ENCODE data around the gene TNFAIP8. TPM values are rescaled to one million over a fixed set of nuclear protein-coding genes. Genes with fewer than 3 reads are reported as not detected.

TNFAIP8 gene
- total and polyA plus RNA-seq, 4 experiments from 2014 or later = 167 to 423 (median 226) TPM

DNA sequence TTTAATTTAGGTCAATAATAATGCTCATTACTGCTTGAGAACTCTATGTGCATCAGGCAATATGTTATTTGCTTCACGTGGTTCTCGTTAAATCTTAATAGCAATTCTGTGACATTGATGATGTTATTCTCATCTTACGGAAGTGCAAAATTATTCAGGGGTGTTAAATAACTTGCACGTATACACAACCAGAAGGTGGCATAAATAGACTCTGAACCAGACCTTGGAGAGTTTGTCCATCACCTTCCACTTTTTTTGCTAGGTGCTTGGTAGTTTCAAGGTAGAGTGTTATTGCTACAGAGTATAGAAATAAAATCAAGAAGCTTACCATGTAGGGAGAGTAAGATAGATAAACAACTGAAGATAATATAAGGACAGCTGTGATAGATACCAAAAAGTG, 23.6 kb upstream of the TNFAIP8 start:
- ChIA-PET CTCF (ENCODE audit: partially characterized antibody) (interaction anchor here (0.8 to 12.3 kb wide), 7 partner anchors 11 to 79 kb away, joined by 3 to 149 read pairs (median 19); no protein-coding TSS in a partner anchor), POLR2A (ENCODE audit: partially characterized antibody) (interaction anchor here (1.0 to 23.8 kb wide), 5 partner anchors 10 to 58 kb away, joined by 3 to 727 read pairs (median 357); partner anchors contain the start of gene TNFAIP8)
- H3K4me3 Mint-ChIP-seq = peak overlapping the region; percentile 82 to 97 (median 93)
- Histone ChIP-seq H3K36me3 (ENCODE audit: insufficient read depth, low read length) (no peaks in the 10 kb centered on the region), H3K27me3 (ENCODE audit: insufficient read depth, low read length) (no peaks in the 10 kb centered on the region), H3K4me3 (ENCODE audit: low read length in 2 of 2) (peak overlapping the region in 1 of 2 donors; percentile 58), H3K9me3 (ENCODE audit: control insufficient read depth in 1 of 2, low read length in 2 of 2) (no peaks in the 10 kb centered on the region), H3K27ac (ENCODE audit: low read depth, low read length) (peak overlapping the region; percentile 75), H3K4me1 (ENCODE audit: insufficient read depth, low read length) (peaks cover 93% of the 10 kb centered on the region)
- DNase-seq = no peak
- H3K27ac Mint-ChIP-seq = peak overlapping the region; percentile 91 to 98 (median 96)
- intact Hi-C loops (cut with micrococcal nuclease) = loop anchor here (2.0 kb wide), 1 partner anchor 37 kb away; no protein-coding TSS in a partner anchor
- H3K36me3 Mint-ChIP-seq = peaks cover 11 to 29% of the 10 kb centered on the region in 2 donors
- H3K9me3 Mint-ChIP-seq = peaks cover 0 to 3% (median 0%) of the 10 kb centered on the region in 8 donors
- H3K4me1 Mint-ChIP-seq = peaks cover 65 to 96% (median 77%) of the 10 kb centered on the region in 4 donors
- no peaks in the 10 kb centered on the region for H3K27me3 Mint-ChIP-seq

DNA sequence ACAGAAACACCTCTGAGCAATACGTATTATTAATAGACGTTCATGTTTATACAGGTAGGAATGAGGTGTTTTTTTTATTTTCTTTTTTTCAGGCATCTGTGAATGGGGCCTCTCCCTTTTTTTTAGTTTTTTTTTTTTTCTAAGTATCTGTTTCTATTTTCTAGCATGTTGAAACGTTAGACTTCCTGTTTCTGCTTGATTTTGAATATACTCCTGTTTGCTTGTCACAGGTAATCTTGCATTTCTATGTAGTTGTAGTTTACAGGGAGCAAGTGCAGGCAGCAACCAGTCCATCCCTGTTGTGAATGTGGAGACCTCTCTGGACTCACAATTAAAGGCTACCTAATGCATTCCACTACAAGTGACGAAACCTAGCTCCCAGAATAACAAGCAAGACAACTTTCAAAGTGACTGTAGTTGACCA, 22.8 kb upstream of the TNFAIP8 start:
- Mint-ChIP-seq H3K4me3 (peak overlapping the region; percentile 82 to 97 (median 93)), H3K4me1 (peaks cover 70 to 96% (median 79%) of the 10 kb centered on the region in 4 donors), H3K27ac (peak overlapping the region; percentile 91 to 98 (median 96)), H3K36me3 (peaks cover 11 to 30% of the 10 kb centered on the region in 2 donors), H3K9me3 (peaks cover 0 to 3% (median 0%) of the 10 kb centered on the region in 8 donors), H3K27me3 (no peaks in the 10 kb centered on the region)
- CTCF ChIA-PET (ENCODE audit: partially characterized antibody) = interaction anchor here (1.3 to 12.3 kb wide), 7 partner anchors 9 to 78 kb away, joined by 3 to 149 read pairs (median 17); no protein-coding TSS in a partner anchor
- no peak for DNase-seq
- Histone ChIP-seq H3K27me3 (ENCODE audit: insufficient read depth, low read length) (no peaks in the 10 kb centered on the region), H3K27ac (ENCODE audit: low read depth, low read length) (peak overlapping the region; percentile 75), H3K4me3 (ENCODE audit: low read length in 2 of 2) (peak overlapping the region; percentile 58 to 80), H3K36me3 (ENCODE audit: insufficient read depth, low read length) (no peaks in the 10 kb centered on the region), H3K9me3 (ENCODE audit: control insufficient read depth in 1 of 2, low read length in 2 of 2) (no peaks in the 10 kb centered on the region), H3K4me1 (ENCODE audit: insufficient read depth, low read length) (peaks cover 93% of the 10 kb centered on the region)
- POLR2A ChIA-PET (ENCODE audit: partially characterized antibody) = interaction anchor here (0.8 to 23.8 kb wide), 7 partner anchors 9 to 262 kb away, joined by 3 to 727 read pairs (median 204); partner anchors contain the start of genes DMXL1 and TNFAIP8
- intact Hi-C loops (cut with micrococcal nuclease) = loop anchor here (1.0 to 2.0 kb wide), 2 partner anchors 36 to 65 kb away; no protein-coding TSS in a partner anchor

DNA sequence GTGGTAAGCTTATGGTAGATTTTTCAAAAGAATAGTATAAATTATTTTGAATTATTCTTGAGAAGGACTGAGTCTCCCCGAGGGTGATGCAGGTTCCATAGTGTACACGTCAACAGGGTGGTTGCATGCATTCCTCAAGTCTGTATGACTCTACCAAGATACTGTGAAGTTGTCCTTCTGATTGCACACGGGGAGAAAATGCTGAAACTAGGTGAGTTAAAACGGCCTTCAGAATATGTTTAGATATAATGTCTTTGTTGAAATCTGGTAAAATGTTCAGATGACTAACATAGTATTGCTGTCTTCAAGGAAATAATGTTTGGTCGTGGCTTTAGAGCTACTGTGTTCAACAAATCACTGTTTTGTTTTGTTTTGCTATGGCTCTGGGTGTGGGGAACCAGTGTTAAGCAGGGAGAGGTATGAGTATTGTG, 22.4 kb upstream of the TNFAIP8 start:
- H3K36me3 Mint-ChIP-seq = peaks cover 11 to 28% of the 10 kb centered on the region in 2 donors
- peaks cover 0 to 3% (median 0%) of the 10 kb centered on the region in 8 donors for H3K9me3 Mint-ChIP-seq
- H3K27me3 Mint-ChIP-seq = no peaks in the 10 kb centered on the region
- ChIA-PET CTCF (ENCODE audit: partially characterized antibody) (interaction anchor here (1.3 to 12.3 kb wide), 7 partner anchors 9 to 77 kb away, joined by 3 to 149 read pairs (median 17); no protein-coding TSS in a partner anchor), POLR2A (ENCODE audit: partially characterized antibody) (interaction anchor here (0.8 to 23.8 kb wide), 8 partner anchors 9 to 262 kb away, joined by 3 to 727 read pairs (median 130); partner anchors contain the start of genes DMXL1 and TNFAIP8)
- peaks cover 70 to 96% (median 79%) of the 10 kb centered on the region in 4 donors for H3K4me1 Mint-ChIP-seq
- peaks cover 93% of the 10 kb centered on the region for H3K4me1 ChIP-seq (ENCODE audit: insufficient read depth, low read length)
- peak overlapping the region; percentile 58 to 80 for H3K4me3 ChIP-seq (ENCODE audit: low read length in 2 of 2)
- peak overlapping the region; percentile 75 for H3K27ac ChIP-seq (ENCODE audit: low read depth, low read length)
- H3K27me3 ChIP-seq (ENCODE audit: insufficient read depth, low read length) = no peaks in the 10 kb centered on the region
- DNase-seq = no peak
- H3K4me3 Mint-ChIP-seq = peak overlapping the region; percentile 82 to 97 (median 93)
- no peaks in the 10 kb centered on the region for H3K36me3 ChIP-seq (ENCODE audit: insufficient read depth, low read length)
- no peaks in the 10 kb centered on the region for H3K9me3 ChIP-seq (ENCODE audit: control insufficient read depth in 1 of 2, low read length in 2 of 2)
- intact Hi-C loops (cut with micrococcal nuclease) = loop anchor here (1.0 to 2.0 kb wide), 2 partner anchors 35 to 65 kb away; no protein-coding TSS in a partner anchor
- H3K27ac Mint-ChIP-seq = peak overlapping the region; percentile 91 to 98 (median 96)

DNA sequence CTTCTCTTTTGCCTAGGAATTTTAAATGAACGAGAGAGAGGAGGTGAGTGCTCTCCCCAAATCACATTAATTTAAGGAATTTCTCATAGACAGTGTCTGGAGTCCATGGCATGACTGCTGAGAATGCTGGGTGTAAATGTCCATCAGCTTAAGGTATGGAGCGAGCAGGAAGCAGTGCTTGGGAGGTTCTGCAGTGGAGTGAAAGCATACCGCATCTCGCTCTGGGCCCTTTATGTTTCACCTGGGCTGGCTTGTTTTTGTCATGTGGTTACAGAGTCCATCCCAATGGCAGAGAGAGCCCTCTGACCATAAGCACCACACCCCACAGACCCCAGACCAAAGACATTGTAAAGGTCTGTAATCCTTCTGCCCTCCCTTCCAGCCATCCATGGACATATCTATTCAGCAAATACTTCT, 20.6 kb upstream of the TNFAIP8 start:
- peaks cover 93% of the 10 kb centered on the region for H3K4me1 ChIP-seq (ENCODE audit: insufficient read depth, low read length)
- peak overlapping the region; percentile 82 to 97 (median 91) for H3K4me3 Mint-ChIP-seq
- H3K4me1 Mint-ChIP-seq = peaks cover 70 to 96% (median 78%) of the 10 kb centered on the region in 4 donors
- H3K27ac ChIP-seq (ENCODE audit: low read depth, low read length) = peak overlapping the region; percentile 75
- peak overlapping the region; percentile 43 to 58 for H3K4me3 ChIP-seq (ENCODE audit: low read length in 2 of 2)
- ChIA-PET POLR2A (ENCODE audit: partially characterized antibody) (interaction anchor here (1.0 to 23.8 kb wide), 13 partner anchors 9 to 264 kb away, joined by 3 to 727 read pairs (median 6); partner anchors contain the start of genes DMXL1 and TNFAIP8), CTCF (ENCODE audit: partially characterized antibody) (interaction anchor here (0.8 to 12.3 kb wide), 13 partner anchors 11 to 76 kb away, joined by 3 to 149 read pairs (median 12); partner anchors contain the start of gene TNFAIP8)
- H3K27me3 Mint-ChIP-seq = no peaks in the 10 kb centered on the region
- intact Hi-C loops (cut with micrococcal nuclease) = no loop called here
- H3K27ac Mint-ChIP-seq = peak overlapping the region; percentile 54 to 97 (median 93)
- DNase-seq = no peak
- no peaks in the 10 kb centered on the region for H3K36me3 ChIP-seq (ENCODE audit: insufficient read depth, low read length)
- no peaks in the 10 kb centered on the region for H3K27me3 ChIP-seq (ENCODE audit: insufficient read depth, low read length)
- H3K36me3 Mint-ChIP-seq = peaks cover 11 to 23% of the 10 kb centered on the region in 2 donors
- H3K9me3 Mint-ChIP-seq = peaks cover 0 to 3% (median 0%) of the 10 kb centered on the region in 8 donors
- no peaks in the 10 kb centered on the region for H3K9me3 ChIP-seq (ENCODE audit: control insufficient read depth in 1 of 2, low read length in 2 of 2)

DNA sequence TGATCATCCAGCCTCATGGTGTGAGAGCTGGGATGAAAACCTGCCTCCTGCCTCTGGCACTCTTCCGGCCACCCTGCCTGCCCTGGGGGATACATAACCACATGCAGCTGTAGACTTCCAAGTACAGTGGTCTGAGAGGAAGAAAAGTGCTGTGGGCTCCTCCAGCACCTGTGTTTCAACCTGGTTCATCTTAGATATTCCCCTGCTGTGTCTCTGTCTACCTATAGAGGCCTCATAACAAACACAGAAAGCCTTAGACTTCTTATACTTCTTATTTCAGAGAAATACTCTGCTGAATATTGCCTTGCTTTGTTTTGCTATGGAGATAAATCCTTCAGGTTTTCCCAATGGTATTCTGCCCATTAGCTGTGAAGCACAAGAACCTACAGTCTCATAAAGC, 19.6 kb upstream of the TNFAIP8 start:
- intact Hi-C loops (cut with micrococcal nuclease) = no loop called here
- H3K36me3 ChIP-seq (ENCODE audit: insufficient read depth, low read length) = no peaks in the 10 kb centered on the region
- H3K27me3 ChIP-seq (ENCODE audit: insufficient read depth, low read length) = no peaks in the 10 kb centered on the region
- H3K4me1 ChIP-seq (ENCODE audit: insufficient read depth, low read length) = peaks cover 93% of the 10 kb centered on the region
- H3K9me3 ChIP-seq (ENCODE audit: control insufficient read depth in 1 of 2, low read length in 2 of 2) = no peaks in the 10 kb centered on the region
- Mint-ChIP-seq H3K9me3 (no peaks in the 10 kb centered on the region), H3K36me3 (peaks cover 11 to 24% of the 10 kb centered on the region in 2 donors), H3K27me3 (no peaks in the 10 kb centered on the region), H3K4me3 (peak overlapping the region; percentile 82 to 97 (median 91)), H3K4me1 (peaks cover 70 to 96% (median 79%) of the 10 kb centered on the region in 4 donors), H3K27ac (peak overlapping the region; percentile 54 to 97 (median 93))
- no peak for DNase-seq
- peak overlapping the region; percentile 75 for H3K27ac ChIP-seq (ENCODE audit: low read depth, low read length)
- H3K4me3 ChIP-seq (ENCODE audit: low read length in 2 of 2) = peak overlapping the region; percentile 30 to 36
- CTCF ChIA-PET (ENCODE audit: partially characterized antibody) = interaction anchor here (1.0 to 12.3 kb wide), 14 partner anchors 10 to 265 kb away, joined by 3 to 149 read pairs (median 6); partner anchors contain the start of genes DMXL1 and TNFAIP8
- POLR2A ChIA-PET (ENCODE audit: partially characterized antibody) = interaction anchor here (1.2 to 23.8 kb wide), 9 partner anchors 7 to 266 kb away, joined by 3 to 727 read pairs (median 56); partner anchors contain the start of genes DMXL1 and TNFAIP8

- CTCF ChIA-PET (ENCODE audit: partially characterized antibody) = interaction anchor here (0.6 to 12.3 kb wide), 22 partner anchors 8 to 349 kb away, joined by 3 to 149 read pairs (median 4); partner anchors contain the start of genes DMXL1, DTWD2 and TNFAIP8
- Histone ChIP-seq H3K36me3 (ENCODE audit: insufficient read depth, low read length) (no peaks in the 10 kb centered on the region), H3K4me3 (ENCODE audit: low read length in 2 of 2) (peak overlapping the region in 1 of 2 donors; percentile 14), H3K27me3 (ENCODE audit: insufficient read depth, low read length) (no peaks in the 10 kb centered on the region), H3K9me3 (ENCODE audit: control insufficient read depth in 1 of 2, low read length in 2 of 2) (no peaks in the 10 kb centered on the region), H3K4me1 (ENCODE audit: insufficient read depth, low read length) (peaks cover 93% of the 10 kb centered on the region), H3K27ac (ENCODE audit: low read depth, low read length) (peak overlapping the region; percentile 75)
- POLR2A ChIA-PET (ENCODE audit: partially characterized antibody) = interaction anchor here (0.8 to 23.8 kb wide), 14 partner anchors 8 to 349 kb away, joined by 3 to 727 read pairs (median 12); partner anchors contain the start of genes DMXL1, DTWD2 and TNFAIP8
- Mint-ChIP-seq H3K36me3 (peaks cover 11 to 24% of the 10 kb centered on the region in 2 donors), H3K9me3 (no peaks in the 10 kb centered on the region), H3K27me3 (no peaks in the 10 kb centered on the region), H3K4me3 (peak overlapping the region; percentile 72 to 89 (median 84)), H3K4me1 (peaks cover 71 to 96% (median 79%) of the 10 kb centered on the region in 4 donors), H3K27ac (peak overlapping the region; percentile 91 to 97 (median 93))
- intact Hi-C loops (cut with micrococcal nuclease) = no loop called here
- DNase-seq = no peak
Measured at GRCh38 chr5:119336845-119337580, 18.8 kb upstream of the TNFAIP8 start.
